Lower leg skin (tissue), 4 donors: ENCODE results near the gene EGFLAM. TPM values are rescaled to one million over a fixed set of nuclear protein-coding genes. Genes with fewer than 3 reads are reported as not detected.

Experiments
- DNase-seq, 2 donors: peaks; one replicate each; pipeline ENCODE4 v3.0.0-alpha.2; 2019; ENCODE audit warnings: low spot score in 2 of 2
- H3K4me3 ChIP-seq: fragments of 200-600 bp; sonication (generic); 2 replicates; pipeline ENCODE4 v1.5.1; 2017; ENCODE audit warnings: mild to moderate bottlenecking, low read depth; ENCODE audit not compliant: poor library complexity, severe bottlenecking
- POLR2A ChIP-seq, 2 donors: fragments of 450-650 bp; IDR thresholded peaks; one replicate each; pipeline ENCODE4 v1.6.1; 2016 to 2017; ENCODE audit warnings: antibody characterized with exemption in 2 of 2, mild to moderate bottlenecking in 1 of 2, moderate library complexity in 1 of 2
- WGBS, 2 donors: methylation state at CpG; one replicate each; pipeline ENCODE4 v1.1.5; 2018; 5-methylcytosine and 5-hydroxymethylcytosine counted together
- intact Hi-C: fragments of 100-400 bp; cut with DNase I; formaldehyde crosslinking; loops from one replicate; pipeline ENCODE4 v1.15.0; 2023; ENCODE audit warnings: low total_unique reads
- total RNA-seq, 4 donors: library from RNA; depleted of rRNA; stranded (reverse); fragments of >200 nt; gene quantifications; one replicate each; pipeline ENCODE4 v1.1.0, GENCODE V29; 2016
- TF ChIP-seq, protein P1 (sequence below), 3 donors: fragments of 450-650 bp; IDR thresholded peaks; one replicate each; pipeline ENCODE4 v1.5.1; 2016; ENCODE audit warnings: antibody characterized with exemption in 3 of 3, mild to moderate bottlenecking in 3 of 3, moderate library complexity in 2 of 3

EGFLAM gene
- total RNA-seq, 4 donors from 2014 or later: 0.72 to 4.4 (median 2.7) TPM

DNA sequence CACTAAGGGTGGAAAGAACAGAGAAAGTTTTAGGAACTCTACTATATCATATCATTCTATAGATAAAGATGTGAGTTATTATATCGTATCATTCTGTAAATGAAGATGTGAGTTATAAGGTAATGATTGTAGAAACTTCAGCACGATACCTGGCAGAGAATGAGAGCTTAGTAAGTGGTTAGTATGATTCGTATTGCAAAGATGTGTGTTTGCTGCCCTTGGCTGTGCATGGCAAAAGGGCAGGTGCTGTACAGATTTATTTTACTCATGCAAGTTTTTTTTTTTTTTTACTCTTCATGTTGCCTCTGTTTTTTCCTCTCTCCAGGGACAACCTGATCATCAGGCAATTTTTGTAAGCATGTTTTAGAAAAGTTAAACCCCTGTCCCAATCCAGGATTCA lies 83.3 kb downstream of the EGFLAM start:
- WGBS, 2 donors: 74 to 78% methylated on average over 3 of the region's 3 CpGs
- H3K4me3 ChIP-seq: no peak overlapping the region
- no peak for DNase-seq
- TF ChIP-seq, protein P1, sequence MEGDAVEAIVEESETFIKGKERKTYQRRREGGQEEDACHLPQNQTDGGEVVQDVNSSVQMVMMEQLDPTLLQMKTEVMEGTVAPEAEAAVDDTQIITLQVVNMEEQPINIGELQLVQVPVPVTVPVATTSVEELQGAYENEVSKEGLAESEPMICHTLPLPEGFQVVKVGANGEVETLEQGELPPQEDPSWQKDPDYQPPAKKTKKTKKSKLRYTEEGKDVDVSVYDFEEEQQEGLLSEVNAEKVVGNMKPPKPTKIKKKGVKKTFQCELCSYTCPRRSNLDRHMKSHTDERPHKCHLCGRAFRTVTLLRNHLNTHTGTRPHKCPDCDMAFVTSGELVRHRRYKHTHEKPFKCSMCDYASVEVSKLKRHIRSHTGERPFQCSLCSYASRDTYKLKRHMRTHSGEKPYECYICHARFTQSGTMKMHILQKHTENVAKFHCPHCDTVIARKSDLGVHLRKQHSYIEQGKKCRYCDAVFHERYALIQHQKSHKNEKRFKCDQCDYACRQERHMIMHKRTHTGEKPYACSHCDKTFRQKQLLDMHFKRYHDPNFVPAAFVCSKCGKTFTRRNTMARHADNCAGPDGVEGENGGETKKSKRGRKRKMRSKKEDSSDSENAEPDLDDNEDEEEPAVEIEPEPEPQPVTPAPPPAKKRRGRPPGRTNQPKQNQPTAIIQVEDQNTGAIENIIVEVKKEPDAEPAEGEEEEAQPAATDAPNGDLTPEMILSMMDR (IDR thresholded peaks at IDR 0.05): no peak
- TF ChIP-seq POLR2A (IDR thresholded peaks at IDR 0.05): no peak
- intact Hi-C loops: no loop called here

DNA sequence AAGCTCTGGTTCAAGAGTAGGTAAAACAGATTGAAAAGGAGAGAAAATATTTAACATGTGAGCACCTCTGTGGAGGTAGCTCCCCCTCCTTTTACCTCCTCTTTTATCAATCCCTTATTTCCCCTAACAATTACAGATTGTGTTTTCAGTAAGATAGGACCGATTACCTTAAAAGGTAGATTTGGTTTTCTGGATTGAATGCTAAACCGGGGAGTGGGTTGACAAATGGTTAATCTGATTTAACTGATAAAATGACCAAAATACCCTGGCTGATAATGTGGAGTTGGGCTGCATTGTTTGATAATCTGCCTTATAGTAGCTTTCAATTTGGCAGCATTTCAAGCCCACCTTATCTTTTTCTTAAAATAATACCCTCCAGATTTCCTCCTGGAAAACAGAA lies 83.9 kb downstream of the EGFLAM start:
- DNase-seq: no peak
- H3K4me3 ChIP-seq: no peak overlapping the region
- intact Hi-C loops: no loop called here
- no peak for TF ChIP-seq POLR2A (IDR thresholded peaks at IDR 0.05)
- TF ChIP-seq, protein P1 (IDR thresholded peaks at IDR 0.05): no peak
- 85 to 86% methylated on average over 2 of the region's 2 CpGs for WGBS, 2 donors

DNA sequence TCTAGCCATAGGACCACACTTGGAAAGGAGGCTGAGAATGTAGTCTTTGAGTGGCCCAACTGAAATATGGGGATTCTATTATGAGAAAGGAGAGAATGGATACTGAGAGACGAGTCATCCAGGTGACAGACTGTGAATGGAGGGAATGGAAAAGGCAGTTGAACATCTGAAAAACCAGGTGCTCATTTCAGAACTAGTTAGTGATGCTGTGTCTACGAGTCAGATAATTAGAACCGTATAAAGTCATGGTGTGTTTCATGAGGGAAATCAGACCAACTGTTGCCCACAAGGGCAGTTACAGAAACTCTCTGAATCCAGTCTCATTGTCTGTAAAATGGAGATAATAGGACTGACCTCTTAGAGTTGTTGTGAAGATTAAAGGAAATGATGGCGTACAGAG lies 86.5 kb downstream of the EGFLAM start:
- no peak overlapping the region for H3K4me3 ChIP-seq
- WGBS, 2 donors: 85 to 90% methylated on average over 4 of the region's 4 CpGs
- no peak for TF ChIP-seq POLR2A (IDR thresholded peaks at IDR 0.05)
- TF ChIP-seq, protein P1 (IDR thresholded peaks at IDR 0.05): no peak
- intact Hi-C loops: no loop called here
- no peak for DNase-seq

DNA sequence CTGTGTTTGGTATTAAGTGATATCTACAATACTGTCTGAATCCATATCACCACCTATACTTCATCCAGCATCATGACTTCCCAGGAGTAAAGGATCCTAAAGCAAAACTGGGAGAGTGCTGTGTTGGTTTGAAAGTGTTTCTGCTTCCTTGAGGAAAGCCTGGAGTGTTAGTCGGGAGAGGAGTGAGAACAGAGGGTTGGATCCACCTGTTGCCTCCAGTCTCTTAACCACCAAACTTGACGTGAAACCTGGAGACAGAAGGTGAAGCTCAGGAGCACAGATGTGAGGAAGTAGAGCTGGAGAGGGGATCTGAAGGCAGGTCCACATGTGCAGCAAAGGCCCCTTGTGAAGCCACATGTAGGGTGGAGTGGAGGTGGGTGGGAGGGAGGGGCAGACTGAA lies 88.2 kb downstream of the EGFLAM start:
- no peak for DNase-seq

DNA sequence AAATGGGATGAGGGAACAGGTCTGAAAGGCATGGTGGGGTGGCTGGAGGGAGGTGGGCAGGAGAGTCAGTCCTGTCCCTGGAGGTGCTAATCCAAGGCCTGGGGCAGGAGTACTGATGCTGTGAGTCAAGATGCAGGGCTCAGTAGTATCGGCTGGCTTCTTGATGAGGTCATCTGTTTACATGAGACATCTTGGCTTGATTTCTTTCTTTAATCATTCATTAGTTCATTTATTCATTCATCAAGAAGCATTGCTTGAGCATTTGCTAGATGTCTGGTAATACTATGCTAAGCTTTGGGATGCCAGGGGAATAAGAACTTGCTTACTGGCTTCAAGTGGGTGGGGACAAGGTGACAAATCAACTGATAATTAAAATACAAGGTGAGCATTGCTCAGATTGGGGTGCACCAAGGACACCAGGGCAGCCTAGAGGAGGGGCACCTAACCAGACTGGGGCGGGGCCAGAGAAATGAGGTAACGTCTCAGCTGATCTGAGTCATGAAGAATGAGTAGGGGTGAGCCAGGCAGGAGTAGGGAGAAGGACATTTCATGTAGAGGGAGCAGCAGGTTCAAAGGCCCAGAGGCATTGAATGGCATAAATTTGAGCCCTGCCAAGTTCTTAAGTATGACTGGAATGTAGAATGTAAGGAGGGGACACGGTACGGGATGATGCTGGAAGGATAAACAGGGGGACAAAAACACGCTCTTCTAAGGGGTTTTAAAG lies 88.8 kb downstream of the EGFLAM start:
- intact Hi-C loops: no loop called here
- TF ChIP-seq, protein P1 (IDR thresholded peaks at IDR 0.05): no peak
- no peak for TF ChIP-seq POLR2A (IDR thresholded peaks at IDR 0.05)
- H3K4me3 ChIP-seq: no peak overlapping the region
- no peak for DNase-seq
- 62 to 66% methylated on average over 6 of the region's 6 CpGs for WGBS, 2 donors

More for the DNA sequence above, 88.2 kb downstream of the EGFLAM start:
- H3K4me3 ChIP-seq: no peak overlapping the region
- intact Hi-C loops: no loop called here
- 95 to 97% methylated on average over 2 of the region's 2 CpGs for WGBS, 2 donors
- TF ChIP-seq, protein P1 (IDR thresholded peaks at IDR 0.05): no peak
- no peak for TF ChIP-seq POLR2A (IDR thresholded peaks at IDR 0.05)

DNA sequence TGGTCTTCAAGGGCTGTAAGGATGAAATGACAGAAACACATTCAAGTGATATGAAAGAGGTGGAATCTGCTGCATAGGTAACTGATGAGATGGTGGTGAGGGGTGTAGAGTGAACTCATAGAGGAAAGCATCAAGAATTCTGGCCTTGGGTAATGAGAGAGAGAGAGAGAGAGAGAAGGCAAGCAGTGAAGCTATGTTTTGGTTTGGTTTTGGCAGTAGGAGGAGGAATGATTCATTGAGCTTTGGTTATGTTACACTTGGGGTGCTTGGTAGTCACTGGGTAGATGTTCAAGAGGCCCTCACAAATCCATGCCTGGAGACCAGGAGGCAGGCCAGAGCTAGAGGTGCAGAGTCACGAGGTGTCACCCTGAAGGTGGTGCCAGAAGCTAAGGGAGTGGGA lies 89.5 kb downstream of the EGFLAM start:
- WGBS, 2 donors: 91% methylated on average over 1 of the region's 1 CpG
- no peak overlapping the region for H3K4me3 ChIP-seq
- intact Hi-C loops: no loop called here
- no peak for DNase-seq
- TF ChIP-seq POLR2A (IDR thresholded peaks at IDR 0.05): no peak
- TF ChIP-seq, protein P1 (IDR thresholded peaks at IDR 0.05): no peak
